ENCODE results near the gene CCND1.

The CCND1 gene

DNA sequence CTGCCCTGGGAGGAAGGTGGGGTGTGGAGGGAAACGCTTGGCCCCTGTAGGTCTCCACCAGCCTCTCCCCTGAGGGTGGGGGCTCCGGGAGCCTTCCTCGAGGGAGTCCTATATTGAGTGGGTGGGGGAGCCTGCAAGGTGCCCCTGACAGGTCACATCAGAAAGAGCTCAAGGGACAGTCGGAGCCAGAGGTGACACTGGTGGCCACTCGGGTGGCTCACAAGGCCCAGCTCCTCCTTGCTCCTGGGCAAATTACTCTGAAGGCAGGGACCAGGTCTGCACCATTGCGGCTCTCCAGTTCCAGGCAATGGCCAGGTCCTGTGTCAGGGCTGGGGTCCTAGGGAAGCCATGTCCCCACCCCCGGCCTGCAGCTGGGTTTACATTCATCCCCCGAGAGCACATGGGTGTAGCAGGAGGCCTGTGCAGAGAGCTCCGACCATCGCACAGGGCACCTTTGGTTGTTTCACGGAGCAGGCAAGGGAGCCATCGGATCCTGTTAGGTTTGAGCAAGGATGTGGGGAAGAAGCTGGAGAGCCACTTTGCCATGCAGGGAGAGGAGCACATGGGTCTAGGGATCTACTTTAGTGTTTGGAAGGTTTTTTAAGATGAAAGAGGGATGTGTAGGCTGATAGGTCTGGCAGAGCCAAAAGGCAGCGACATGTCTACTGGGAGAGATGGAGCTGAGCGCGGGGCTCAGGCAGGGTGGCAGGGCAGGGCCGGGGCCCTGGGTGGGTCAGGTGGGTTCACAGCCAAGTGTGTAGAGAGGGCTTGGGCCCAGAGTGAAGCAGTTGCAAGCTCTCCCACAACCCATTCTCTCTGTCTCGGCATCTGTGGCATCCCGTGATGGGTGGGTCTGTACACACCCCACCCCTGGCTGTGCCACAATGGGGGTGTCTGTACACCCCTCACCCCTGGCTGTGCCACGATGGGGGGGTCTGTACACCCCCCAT, 14.8 kb downstream of the CCND1 start:
- no peaks in the 10 kb centered on the region for H3K4me1 ChIP-seq (ENCODE audit: low read depth, poor library complexity, severe bottlenecking)
- H3K4me2 ChIP-seq: no peak overlapping the region

GRCh38 chr11:69656536-69657455, 15.8 kb downstream of the CCND1 start:
- Histone ChIP-seq H3K79me2 (ENCODE audit: insufficient read depth, low read depth) (no peaks in the 10 kb centered on the region), H4K20me1 (ENCODE audit: insufficient read depth) (no peaks in the 10 kb centered on the region), H3K36me3 (ENCODE audit: insufficient read depth) (no peaks in the 10 kb centered on the region), H3K27me3 (ENCODE audit: insufficient read depth, low read depth) (peaks cover 17% of the 10 kb centered on the region; the same call in 1 of the 2 replicates), H3K4me1 (ENCODE audit: low read depth, poor library complexity, severe bottlenecking) (no peaks in the 10 kb centered on the region), H3K4me3 (IDR thresholded peaks at IDR 0.05; ENCODE audit: insufficient read depth, low read depth, low read length) (no peak overlapping the region), H3K9ac (no peak overlapping the region), H3K27ac (no peak overlapping the region), H2AFZ (ENCODE audit: low read depth) (no peak overlapping the region), H3K4me2 (no peak overlapping the region)
- TF ChIP-seq, protein P1, sequence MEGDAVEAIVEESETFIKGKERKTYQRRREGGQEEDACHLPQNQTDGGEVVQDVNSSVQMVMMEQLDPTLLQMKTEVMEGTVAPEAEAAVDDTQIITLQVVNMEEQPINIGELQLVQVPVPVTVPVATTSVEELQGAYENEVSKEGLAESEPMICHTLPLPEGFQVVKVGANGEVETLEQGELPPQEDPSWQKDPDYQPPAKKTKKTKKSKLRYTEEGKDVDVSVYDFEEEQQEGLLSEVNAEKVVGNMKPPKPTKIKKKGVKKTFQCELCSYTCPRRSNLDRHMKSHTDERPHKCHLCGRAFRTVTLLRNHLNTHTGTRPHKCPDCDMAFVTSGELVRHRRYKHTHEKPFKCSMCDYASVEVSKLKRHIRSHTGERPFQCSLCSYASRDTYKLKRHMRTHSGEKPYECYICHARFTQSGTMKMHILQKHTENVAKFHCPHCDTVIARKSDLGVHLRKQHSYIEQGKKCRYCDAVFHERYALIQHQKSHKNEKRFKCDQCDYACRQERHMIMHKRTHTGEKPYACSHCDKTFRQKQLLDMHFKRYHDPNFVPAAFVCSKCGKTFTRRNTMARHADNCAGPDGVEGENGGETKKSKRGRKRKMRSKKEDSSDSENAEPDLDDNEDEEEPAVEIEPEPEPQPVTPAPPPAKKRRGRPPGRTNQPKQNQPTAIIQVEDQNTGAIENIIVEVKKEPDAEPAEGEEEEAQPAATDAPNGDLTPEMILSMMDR (conservative IDR thresholded peaks at IDR 0.05; ENCODE audit: low read depth, low read length): no peak

More for the DNA sequence above, 14.8 kb downstream of the CCND1 start:
- Histone ChIP-seq H3K27me3 (ENCODE audit: insufficient read depth, low read depth) (peaks cover 22% of the 10 kb centered on the region; the same call in 1 of the 2 replicates), H3K9ac (no peak overlapping the region), H3K27ac (no peak overlapping the region), H2AFZ (ENCODE audit: low read depth) (no peak overlapping the region), H4K20me1 (ENCODE audit: insufficient read depth) (no peaks in the 10 kb centered on the region), H3K36me3 (ENCODE audit: insufficient read depth) (no peaks in the 10 kb centered on the region), H3K4me3 (IDR thresholded peaks at IDR 0.05; ENCODE audit: insufficient read depth, low read depth, low read length) (no peak overlapping the region), H3K79me2 (ENCODE audit: insufficient read depth, low read depth) (no peaks in the 10 kb centered on the region)
- TF ChIP-seq, protein P1 (conservative IDR thresholded peaks at IDR 0.05; ENCODE audit: low read depth, low read length): no peak

GRCh38 chr11:69657456-69657910, 16.5 kb downstream of the CCND1 start:
- Histone ChIP-seq H3K4me1 (ENCODE audit: low read depth, poor library complexity, severe bottlenecking) (no peaks in the 10 kb centered on the region), H3K36me3 (ENCODE audit: insufficient read depth) (no peaks in the 10 kb centered on the region), H3K4me2 (no peak overlapping the region), H3K79me2 (ENCODE audit: insufficient read depth, low read depth) (no peaks in the 10 kb centered on the region), H4K20me1 (ENCODE audit: insufficient read depth) (no peaks in the 10 kb centered on the region), H2AFZ (ENCODE audit: low read depth) (no peak overlapping the region), H3K4me3 (IDR thresholded peaks at IDR 0.05; ENCODE audit: insufficient read depth, low read depth, low read length) (no peak overlapping the region), H3K9ac (no peak overlapping the region), H3K27me3 (ENCODE audit: insufficient read depth, low read depth) (peaks cover 10% of the 10 kb centered on the region; the same call in 1 of the 2 replicates), H3K27ac (no peak overlapping the region)
- TF ChIP-seq, protein P1 (conservative IDR thresholded peaks at IDR 0.05; ENCODE audit: low read depth, low read length): no peak

- Histone ChIP-seq H3K27me3 (ENCODE audit: insufficient read depth, low read depth) (peaks cover 4% of the 10 kb centered on the region; the same call in 1 of the 2 replicates), H3K4me1 (ENCODE audit: low read depth, poor library complexity, severe bottlenecking) (no peaks in the 10 kb centered on the region), H3K79me2 (ENCODE audit: insufficient read depth, low read depth) (no peaks in the 10 kb centered on the region), H3K4me2 (no peak overlapping the region), H3K27ac (no peak overlapping the region), H3K4me3 (IDR thresholded peaks at IDR 0.05; ENCODE audit: insufficient read depth, low read depth, low read length) (no peak overlapping the region), H3K9ac (no peak overlapping the region), H3K36me3 (ENCODE audit: insufficient read depth) (no peaks in the 10 kb centered on the region), H2AFZ (ENCODE audit: low read depth) (no peak overlapping the region), H4K20me1 (ENCODE audit: insufficient read depth) (no peaks in the 10 kb centered on the region)
- TF ChIP-seq, protein P1 (conservative IDR thresholded peaks at IDR 0.05; ENCODE audit: low read depth, low read length): no peak
Observed at GRCh38 chr11:69657911-69658625, 17.1 kb downstream of the CCND1 start.

Measured in KMS-11 (cell line).